Right lobe of liver (tissue), 4 donors: ENCODE measurements around the gene PCGF1.

Source experiments
- POLR2A ChIP-seq: fragments of 450-650 bp; IDR thresholded peaks from one replicate; pipeline ENCODE4 v1.6.1; 2017; ENCODE audit warnings: antibody characterized with exemption, mild to moderate bottlenecking
- TF ChIP-seq, protein P1 (sequence below), 4 donors: fragments of 200-600 bp in 3 of 4; fragments of 450-650 bp in 1 of 4; IDR thresholded peaks; one replicate each; pipeline versions ENCODE4 v1.5.1 to v1.8.0; 2016 to 2022; ENCODE audit warnings: antibody characterized with exemption in 4 of 4, mild to moderate bottlenecking in 2 of 4
- donor health status: DM: no; HTN: no; CAD: no.
- donor health status: DM: no; HTN: no; CAD: no.
- donor health status: DM: no; HTN: yes; CAD: no.

DNA sequence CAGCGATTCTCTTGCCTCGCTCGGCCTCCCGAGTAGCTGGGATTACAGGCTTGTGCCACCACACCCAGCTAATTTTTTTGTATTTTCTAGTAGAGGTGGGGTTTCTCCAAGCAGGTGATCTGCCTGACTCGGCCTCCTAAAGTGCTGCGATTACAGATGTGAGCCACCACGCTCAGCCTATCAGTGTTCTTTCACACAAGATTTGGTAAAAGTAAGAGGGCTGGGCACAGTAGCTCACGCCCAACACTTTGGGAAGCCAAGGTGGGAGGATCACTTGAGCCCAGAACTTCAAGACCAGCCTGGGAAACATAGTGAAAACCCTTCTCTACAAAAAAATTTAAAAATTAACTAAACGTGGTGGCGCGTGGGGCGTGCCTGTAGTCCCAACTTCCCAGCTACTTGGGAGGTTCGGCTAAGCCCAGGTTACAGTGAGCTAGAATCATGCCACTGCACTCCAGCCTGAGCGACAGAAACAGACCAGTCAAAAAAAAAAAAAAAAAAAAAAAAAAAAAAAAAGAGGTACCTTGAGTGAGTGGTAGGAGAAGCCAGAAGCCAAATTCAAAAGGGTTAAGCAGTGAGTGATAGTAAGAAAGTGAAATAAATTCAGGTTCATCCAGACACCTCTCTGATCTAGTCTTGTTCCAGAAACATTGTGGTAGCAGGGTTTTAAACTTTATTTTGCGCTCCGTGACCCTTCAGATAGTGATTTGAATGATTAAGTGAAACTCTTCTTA, 36.0 kb downstream of the PCGF1 start:
- TF ChIP-seq, protein P1, sequence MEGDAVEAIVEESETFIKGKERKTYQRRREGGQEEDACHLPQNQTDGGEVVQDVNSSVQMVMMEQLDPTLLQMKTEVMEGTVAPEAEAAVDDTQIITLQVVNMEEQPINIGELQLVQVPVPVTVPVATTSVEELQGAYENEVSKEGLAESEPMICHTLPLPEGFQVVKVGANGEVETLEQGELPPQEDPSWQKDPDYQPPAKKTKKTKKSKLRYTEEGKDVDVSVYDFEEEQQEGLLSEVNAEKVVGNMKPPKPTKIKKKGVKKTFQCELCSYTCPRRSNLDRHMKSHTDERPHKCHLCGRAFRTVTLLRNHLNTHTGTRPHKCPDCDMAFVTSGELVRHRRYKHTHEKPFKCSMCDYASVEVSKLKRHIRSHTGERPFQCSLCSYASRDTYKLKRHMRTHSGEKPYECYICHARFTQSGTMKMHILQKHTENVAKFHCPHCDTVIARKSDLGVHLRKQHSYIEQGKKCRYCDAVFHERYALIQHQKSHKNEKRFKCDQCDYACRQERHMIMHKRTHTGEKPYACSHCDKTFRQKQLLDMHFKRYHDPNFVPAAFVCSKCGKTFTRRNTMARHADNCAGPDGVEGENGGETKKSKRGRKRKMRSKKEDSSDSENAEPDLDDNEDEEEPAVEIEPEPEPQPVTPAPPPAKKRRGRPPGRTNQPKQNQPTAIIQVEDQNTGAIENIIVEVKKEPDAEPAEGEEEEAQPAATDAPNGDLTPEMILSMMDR (IDR thresholded peaks at IDR 0.05): no peak
- TF ChIP-seq POLR2A: no peak
